DMS53 treated with DMSO at 0.1 percent for 48 hours (cell line): ENCODE results near the gene CYP2W1.
A peak's percentile ranks its signal among the peaks of the same experiment; 100 is the strongest.
"Not testable (repeated sequence)": the region's sequence is repeated elsewhere in the genome, so short reads cannot be mapped to it uniquely, and the experiment has no call there.

Experiments
- DNase-seq: peaks from one replicate; lab custom pipeline; 2025; ENCODE audit not compliant: unreplicated experiment; lab: John Stamatoyannopoulos, UW

The CYP2W1 gene

GRCh38 chr7:1028044-1028770 is 45.2 kb downstream of the CYP2W1 start:
- peak; percentile 58 for DNase-seq

- DNase-seq, result peak; percentile 89
Observed at GRCh38 chr7:1028775-1029636, 46.0 kb downstream of the CYP2W1 start.

- no peak for DNase-seq
Observed at GRCh38 chr7:1029637-1030443, 46.9 kb downstream of the CYP2W1 start.

GRCh38 chr7:1030444-1031070 is 47.6 kb downstream of the CYP2W1 start:
- DNase-seq, result no peak

- DNase-seq, result no peak
Observed at GRCh38 chr7:1031716-1032455, 48.9 kb downstream of the CYP2W1 start.

GRCh38 chr7:1032536-1033181 is 49.7 kb downstream of the CYP2W1 start:
- DNase-seq, result no peak

- DNase-seq, result no peak
Observed at GRCh38 chr7:1033546-1034145, 50.7 kb downstream of the CYP2W1 start.

- DNase-seq, result not testable (repeated sequence)
Observed at GRCh38 chr7:1034769-1035168, 51.8 kb downstream of the CYP2W1 start.

- DNase-seq, result not testable (repeated sequence)
Observed at GRCh38 chr7:1036164-1036928, 53.4 kb downstream of the CYP2W1 start.
